NB4 (cell line): ENCODE measurements around the gene RSPH3.

ENCODE experiments used
- MYC ChIP-seq: IDR thresholded peaks from 2 replicates; pipeline ENCODE4 v1.6.1; 2011; ENCODE audit warnings: low read depth, low read length
- POLR2A ChIP-seq: IDR thresholded peaks from 2 replicates; pipeline ENCODE4 v1.6.1; 2011; ENCODE audit warnings: mild to moderate bottlenecking; ENCODE audit not compliant: insufficient read length; ENCODE audit errors: extremely low read depth
- TF ChIP-seq, protein P1 (sequence below): IDR thresholded peaks from one replicate; pipeline ENCODE4 v1.5.1; 2012; ENCODE audit warnings: low read depth, low read length

DNA sequence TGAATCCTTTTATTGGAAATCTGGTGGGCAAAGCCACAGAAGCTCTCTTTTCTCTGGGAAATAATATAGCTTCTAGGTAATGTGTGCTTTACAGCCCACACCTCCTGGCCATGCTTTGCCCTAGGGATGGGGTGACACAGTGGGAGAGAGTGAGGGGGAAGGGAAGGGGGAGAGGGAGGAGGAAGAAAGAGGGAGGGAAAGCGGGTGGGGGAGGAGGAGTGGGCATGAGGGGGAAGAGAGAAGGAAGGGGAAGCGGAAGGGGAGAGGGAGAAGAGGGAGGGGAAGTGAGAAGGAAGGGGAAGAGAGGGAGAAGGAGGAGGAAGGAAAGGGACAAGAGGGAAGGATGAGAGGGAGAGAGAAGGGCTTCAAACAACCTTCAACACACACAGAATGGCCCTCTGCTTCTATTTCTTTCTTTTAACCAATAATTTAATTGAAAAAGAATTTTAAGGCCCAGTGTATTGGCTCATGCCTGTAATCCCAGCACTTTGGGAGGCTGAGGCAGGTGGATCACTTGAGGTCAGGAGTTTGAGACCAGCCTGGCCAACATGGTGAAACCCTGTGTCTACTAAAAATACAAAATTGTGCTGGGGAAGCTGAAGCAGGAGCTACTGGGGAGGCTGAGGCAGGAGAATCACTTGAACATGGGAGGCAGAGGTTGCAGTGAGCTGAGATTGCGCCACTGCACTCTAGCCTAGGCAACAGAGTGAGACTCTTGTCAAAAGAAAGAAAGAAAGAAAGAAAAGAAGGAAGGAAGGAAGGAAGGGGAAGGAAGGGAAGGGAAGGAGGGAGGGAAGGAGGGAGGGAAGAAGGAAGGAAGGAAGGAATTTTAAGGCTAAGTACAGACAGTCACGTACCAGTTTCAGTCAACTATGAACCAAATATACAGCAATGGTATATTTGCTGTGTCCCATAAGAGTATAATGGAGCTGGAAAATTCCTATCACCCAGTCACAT, 75.2 kb downstream of the RSPH3 start:
- TF ChIP-seq, protein P1, sequence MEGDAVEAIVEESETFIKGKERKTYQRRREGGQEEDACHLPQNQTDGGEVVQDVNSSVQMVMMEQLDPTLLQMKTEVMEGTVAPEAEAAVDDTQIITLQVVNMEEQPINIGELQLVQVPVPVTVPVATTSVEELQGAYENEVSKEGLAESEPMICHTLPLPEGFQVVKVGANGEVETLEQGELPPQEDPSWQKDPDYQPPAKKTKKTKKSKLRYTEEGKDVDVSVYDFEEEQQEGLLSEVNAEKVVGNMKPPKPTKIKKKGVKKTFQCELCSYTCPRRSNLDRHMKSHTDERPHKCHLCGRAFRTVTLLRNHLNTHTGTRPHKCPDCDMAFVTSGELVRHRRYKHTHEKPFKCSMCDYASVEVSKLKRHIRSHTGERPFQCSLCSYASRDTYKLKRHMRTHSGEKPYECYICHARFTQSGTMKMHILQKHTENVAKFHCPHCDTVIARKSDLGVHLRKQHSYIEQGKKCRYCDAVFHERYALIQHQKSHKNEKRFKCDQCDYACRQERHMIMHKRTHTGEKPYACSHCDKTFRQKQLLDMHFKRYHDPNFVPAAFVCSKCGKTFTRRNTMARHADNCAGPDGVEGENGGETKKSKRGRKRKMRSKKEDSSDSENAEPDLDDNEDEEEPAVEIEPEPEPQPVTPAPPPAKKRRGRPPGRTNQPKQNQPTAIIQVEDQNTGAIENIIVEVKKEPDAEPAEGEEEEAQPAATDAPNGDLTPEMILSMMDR: no peak
- TF ChIP-seq MYC (no peak), POLR2A (no peak)
